Activated naive CD8-positive, alpha-beta T cell treated with anti-CD3 and anti-CD28 coated beads for 36 hours (primary cell): ENCODE results near the gene GMDS. TPM values are rescaled to one million over a fixed set of nuclear protein-coding genes. Genes with fewer than 3 reads are reported as not detected.

Experiments used
- DNase-seq: peaks from one replicate; pipeline ENCODE4 v3.0.0; 2021
- H3K27ac Mint-ChIP-seq: one replicate; pipeline ENCODE4 v1.8.0; 2022; ENCODE audit warnings: mild to moderate bottlenecking, moderate library complexity, mixed read lengths
- H3K27me3 Mint-ChIP-seq: one replicate; pipeline ENCODE4 v1.8.0; 2022; ENCODE audit warnings: mild to moderate bottlenecking, mixed read lengths
- H3K36me3 Mint-ChIP-seq: one replicate; pipeline ENCODE4 v1.8.0; 2021; ENCODE audit warnings: mild to moderate bottlenecking, mixed read lengths
- H3K4me1 Mint-ChIP-seq: one replicate; pipeline ENCODE4 v1.8.0; 2021; ENCODE audit warnings: mixed read lengths
- H3K4me3 Mint-ChIP-seq: one replicate; pipeline ENCODE4 v1.8.0; 2022; ENCODE audit warnings: mild to moderate bottlenecking, moderate library complexity, mixed read lengths
- H3K9me3 Mint-ChIP-seq: one replicate; pipeline ENCODE4 v1.8.0; 2022; ENCODE audit warnings: mixed read lengths
- total RNA-seq, 2 experiments: library from RNA; stranded (reverse); gene quantifications; one replicate each; pipeline ENCODE4 v1.2.3, GENCODE V29; 2021

GMDS gene
- total RNA-seq, 2 experiments from 2014 or later = 34.7 to 38.5 TPM

GRCh38 chr6:1834207-1834606, 411.2 kb downstream of the GMDS start:
- no peak overlapping the region for H3K4me3 Mint-ChIP-seq
- no peaks in the 10 kb centered on the region for H3K27me3 Mint-ChIP-seq
- no peaks in the 10 kb centered on the region for H3K9me3 Mint-ChIP-seq
- H3K4me1 Mint-ChIP-seq = no peaks in the 10 kb centered on the region
- DNase-seq = no peak
- H3K27ac Mint-ChIP-seq = no peak overlapping the region
- peaks cover 19% of the 10 kb centered on the region for H3K36me3 Mint-ChIP-seq

- Mint-ChIP-seq H3K27ac (no peak overlapping the region), H3K9me3 (peaks cover 9% of the 10 kb centered on the region), H3K4me1 (no peaks in the 10 kb centered on the region), H3K27me3 (no peaks in the 10 kb centered on the region), H3K36me3 (peaks cover 29% of the 10 kb centered on the region), H3K4me3 (no peak overlapping the region)
- no peak for DNase-seq
Observed at GRCh38 chr6:1832844-1833787, 412.3 kb downstream of the GMDS start.

GRCh38 chr6:1832358-1832757, 413.0 kb downstream of the GMDS start:
- no peak for DNase-seq
- no peaks in the 10 kb centered on the region for H3K4me1 Mint-ChIP-seq
- H3K4me3 Mint-ChIP-seq = no peak overlapping the region
- H3K9me3 Mint-ChIP-seq = peaks cover 13% of the 10 kb centered on the region
- peaks cover 36% of the 10 kb centered on the region for H3K36me3 Mint-ChIP-seq
- H3K27me3 Mint-ChIP-seq = no peaks in the 10 kb centered on the region
- no peak overlapping the region for H3K27ac Mint-ChIP-seq

GRCh38 chr6:1827984-1828793, 417.2 kb downstream of the GMDS start:
- Mint-ChIP-seq H3K4me1 (no peaks in the 10 kb centered on the region), H3K36me3 (peaks cover 47% of the 10 kb centered on the region), H3K27ac (no peak overlapping the region), H3K9me3 (peaks cover 13% of the 10 kb centered on the region), H3K4me3 (no peak overlapping the region), H3K27me3 (no peaks in the 10 kb centered on the region)
- DNase-seq = no peak

DNA sequence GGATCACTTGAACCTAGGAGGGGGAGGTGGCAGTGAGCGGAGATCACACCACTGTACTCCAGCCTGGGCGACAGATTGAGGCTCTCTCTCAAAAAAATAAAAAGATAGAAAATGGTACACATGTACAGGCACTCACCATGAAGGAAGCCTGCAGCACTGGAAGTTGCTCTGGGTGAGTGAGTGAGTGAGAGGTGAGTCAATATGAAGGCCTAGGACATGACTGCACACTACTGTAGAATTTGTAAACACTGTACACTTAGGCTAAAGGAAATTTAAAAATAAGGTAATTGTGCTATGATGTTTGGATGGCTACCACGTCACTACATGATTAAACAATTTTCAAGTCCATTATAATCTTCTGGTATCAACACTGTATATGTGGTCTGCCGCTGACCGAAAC, 419.5 kb downstream of the GMDS start:
- no peak for DNase-seq
- H3K4me1 Mint-ChIP-seq = no peaks in the 10 kb centered on the region
- H3K9me3 Mint-ChIP-seq = peaks cover 13% of the 10 kb centered on the region
- H3K36me3 Mint-ChIP-seq = peaks cover 39% of the 10 kb centered on the region
- no peak overlapping the region for H3K4me3 Mint-ChIP-seq
- no peak overlapping the region for H3K27ac Mint-ChIP-seq
- H3K27me3 Mint-ChIP-seq = no peaks in the 10 kb centered on the region

GRCh38 chr6:1825277-1825676, 420.1 kb downstream of the GMDS start:
- no peak overlapping the region for H3K4me3 Mint-ChIP-seq
- H3K9me3 Mint-ChIP-seq = peaks cover 13% of the 10 kb centered on the region
- DNase-seq = no peak
- H3K27me3 Mint-ChIP-seq = no peaks in the 10 kb centered on the region
- H3K36me3 Mint-ChIP-seq = peaks cover 37% of the 10 kb centered on the region
- no peaks in the 10 kb centered on the region for H3K4me1 Mint-ChIP-seq
- no peak overlapping the region for H3K27ac Mint-ChIP-seq

GRCh38 chr6:1821513-1822183, 423.8 kb downstream of the GMDS start:
- no peak for DNase-seq

DNA sequence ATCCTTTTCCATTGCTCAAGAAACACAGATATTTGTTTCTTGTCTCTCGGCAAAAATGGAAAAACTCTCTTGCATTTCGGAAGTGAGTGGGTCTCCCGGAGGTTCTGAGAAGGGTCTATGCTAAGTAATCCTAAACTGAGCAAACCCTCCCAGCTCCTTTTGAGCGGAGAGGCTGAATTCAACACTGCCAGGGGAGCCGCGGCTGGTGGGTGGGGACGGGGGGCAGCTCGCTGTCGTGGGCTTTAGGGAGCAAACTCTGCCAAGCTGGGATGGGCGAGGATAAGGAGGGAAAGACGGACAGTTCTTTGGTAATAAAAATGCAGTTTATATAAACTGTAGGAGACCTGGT, 424.3 kb downstream of the GMDS start:
- Mint-ChIP-seq H3K9me3 (no peaks in the 10 kb centered on the region), H3K4me1 (no peaks in the 10 kb centered on the region), H3K36me3 (peaks cover 8% of the 10 kb centered on the region), H3K27ac (no peak overlapping the region), H3K27me3 (no peaks in the 10 kb centered on the region), H3K4me3 (no peak overlapping the region)
- no peak for DNase-seq

More at GRCh38 chr6:1821513-1822183, 423.8 kb downstream of the GMDS start:
- Mint-ChIP-seq H3K4me3 (no peak overlapping the region), H3K27me3 (no peaks in the 10 kb centered on the region), H3K36me3 (peaks cover 8% of the 10 kb centered on the region), H3K4me1 (no peaks in the 10 kb centered on the region), H3K9me3 (no peaks in the 10 kb centered on the region), H3K27ac (no peak overlapping the region)

DNA sequence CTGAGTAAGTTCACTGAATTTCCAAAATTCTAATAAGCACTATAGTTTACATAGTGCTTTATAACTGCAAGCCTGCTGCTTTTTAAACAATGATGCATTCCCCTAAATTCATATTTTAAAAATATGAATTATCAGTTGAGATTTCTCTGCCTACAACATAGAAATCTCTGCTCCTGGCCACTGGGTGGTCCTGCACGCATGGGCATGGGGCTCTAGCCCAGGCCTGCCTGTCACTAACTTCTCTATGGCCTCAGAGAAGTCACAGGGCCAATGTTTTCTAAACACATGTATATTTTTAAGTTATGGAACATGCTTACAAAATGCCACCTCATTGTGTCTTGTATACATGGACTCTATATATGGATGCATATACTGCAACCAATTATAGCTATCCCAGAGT, 424.7 kb downstream of the GMDS start:
- H3K27me3 Mint-ChIP-seq = no peaks in the 10 kb centered on the region
- peaks cover 8% of the 10 kb centered on the region for H3K36me3 Mint-ChIP-seq
- H3K4me3 Mint-ChIP-seq = no peak overlapping the region
- H3K4me1 Mint-ChIP-seq = no peaks in the 10 kb centered on the region
- H3K27ac Mint-ChIP-seq = no peak overlapping the region
- DNase-seq = no peak
- H3K9me3 Mint-ChIP-seq = no peaks in the 10 kb centered on the region

DNA sequence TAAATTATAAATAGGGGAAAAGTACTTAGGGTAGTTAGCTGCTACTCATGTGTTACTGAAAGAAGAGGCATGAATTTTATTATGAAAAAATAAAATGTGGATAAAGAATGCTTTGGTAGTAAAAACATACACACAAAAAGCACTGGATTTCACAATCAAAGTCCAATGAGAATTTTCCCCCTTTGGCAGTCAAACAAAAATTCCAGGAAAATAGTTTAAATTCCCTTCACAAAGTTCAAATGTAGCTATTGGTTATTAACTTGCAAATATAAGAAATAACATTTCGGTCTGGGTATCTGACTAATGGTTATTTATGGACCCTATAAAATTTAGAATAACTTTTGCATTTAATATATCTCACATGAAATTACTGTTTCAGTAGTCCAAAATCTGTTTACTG, 425.2 kb downstream of the GMDS start:
- H3K36me3 Mint-ChIP-seq = peaks cover 8% of the 10 kb centered on the region

GRCh38 chr6:1819007-1819406, 426.4 kb downstream of the GMDS start:
- no peaks in the 10 kb centered on the region for H3K9me3 Mint-ChIP-seq
- no peak overlapping the region for H3K27ac Mint-ChIP-seq
- H3K36me3 Mint-ChIP-seq = no peaks in the 10 kb centered on the region
- no peak overlapping the region for H3K4me3 Mint-ChIP-seq
- H3K4me1 Mint-ChIP-seq = peaks cover 3% of the 10 kb centered on the region
- H3K27me3 Mint-ChIP-seq = no peaks in the 10 kb centered on the region
- DNase-seq = no peak

More for the DNA sequence above, 425.2 kb downstream of the GMDS start:
- no peaks in the 10 kb centered on the region for H3K4me1 Mint-ChIP-seq
- no peak overlapping the region for H3K27ac Mint-ChIP-seq
- no peak overlapping the region for H3K4me3 Mint-ChIP-seq
- H3K9me3 Mint-ChIP-seq = no peaks in the 10 kb centered on the region
- H3K27me3 Mint-ChIP-seq = no peaks in the 10 kb centered on the region
- DNase-seq = no peak

DNA sequence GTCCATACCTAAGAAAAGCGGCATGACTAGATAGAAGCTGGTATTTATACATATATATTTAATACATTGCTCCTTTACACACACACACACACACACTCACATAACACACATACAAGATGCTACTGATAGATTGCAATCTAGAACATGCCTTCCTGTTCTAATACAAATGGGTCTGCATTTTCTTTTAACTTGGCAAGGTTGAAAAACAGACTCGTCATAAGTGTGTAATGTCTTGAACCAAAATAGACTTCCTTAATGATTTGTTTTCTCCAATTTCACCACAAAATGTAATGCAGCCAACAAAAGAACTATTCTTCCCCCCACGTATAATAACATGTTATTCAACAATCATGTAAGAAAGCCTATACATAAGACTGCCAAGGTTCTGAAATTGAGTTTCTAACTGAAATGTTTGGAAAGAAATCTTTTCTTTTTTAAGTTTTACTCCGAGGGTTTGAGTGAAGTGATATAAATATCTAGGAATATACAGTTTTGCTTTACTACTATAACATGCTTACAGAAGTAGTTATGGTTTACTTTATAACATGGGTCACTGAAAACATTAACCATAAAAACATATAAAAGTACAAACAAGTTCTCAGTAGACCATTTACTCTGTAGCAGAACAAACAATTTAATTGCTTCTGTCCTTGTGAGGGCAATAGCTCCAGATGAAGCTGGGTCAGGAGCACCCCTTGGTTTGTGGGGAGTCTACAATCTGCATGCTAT, 428.2 kb downstream of the GMDS start:
- H3K36me3 Mint-ChIP-seq = peaks cover 1% of the 10 kb centered on the region
- DNase-seq = no peak
- peaks cover 5% of the 10 kb centered on the region for H3K4me1 Mint-ChIP-seq
- no peaks in the 10 kb centered on the region for H3K27me3 Mint-ChIP-seq
- no peak overlapping the region for H3K27ac Mint-ChIP-seq
- H3K9me3 Mint-ChIP-seq = no peaks in the 10 kb centered on the region
- no peak overlapping the region for H3K4me3 Mint-ChIP-seq

GRCh38 chr6:1815827-1816452, 429.5 kb downstream of the GMDS start:
- Mint-ChIP-seq H3K4me3 (no peak overlapping the region), H3K27me3 (no peaks in the 10 kb centered on the region), H3K9me3 (no peaks in the 10 kb centered on the region), H3K27ac (no peak overlapping the region), H3K4me1 (peaks cover 5% of the 10 kb centered on the region), H3K36me3 (peaks cover 4% of the 10 kb centered on the region)
- DNase-seq = no peak

DNA sequence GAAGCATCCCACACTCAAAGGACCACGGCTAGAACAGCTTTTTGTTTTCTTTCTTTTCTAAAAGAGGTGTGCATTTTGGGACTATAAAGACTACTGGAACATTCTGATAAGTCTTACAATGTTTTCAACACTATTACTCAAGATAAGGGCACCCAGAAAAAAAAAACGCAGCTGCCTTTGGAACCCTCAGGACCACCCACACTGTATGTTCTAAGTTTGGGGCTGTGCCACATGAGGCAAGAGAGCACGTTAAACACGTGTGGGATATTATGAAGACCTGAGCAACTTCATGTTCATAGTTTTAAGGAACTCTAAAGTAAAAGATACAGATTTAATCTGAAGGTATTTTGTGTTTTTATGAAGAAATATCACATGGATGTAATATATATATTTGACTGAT, 431.1 kb downstream of the GMDS start:
- Mint-ChIP-seq H3K4me1 (peaks cover 5% of the 10 kb centered on the region), H3K36me3 (peaks cover 6% of the 10 kb centered on the region), H3K9me3 (no peaks in the 10 kb centered on the region), H3K27me3 (no peaks in the 10 kb centered on the region), H3K27ac (no peak overlapping the region), H3K4me3 (no peak overlapping the region)
- no peak for DNase-seq
